Esophagus muscularis mucosa (tissue), 3 donors: ENCODE data around the gene ELOVL2.

Experiments used
- POLR2AphosphoS5 ChIP-seq, 2 donors: sonication (generic); formaldehyde crosslinking; IDR thresholded peaks; one replicate each; pipeline ENCODE4 v1.6.1; 2017; ENCODE audit warnings: antibody characterized with exemption in 2 of 2
- TF ChIP-seq, protein P1 (sequence below), 3 experiments: fragments of 200-600 bp in 2 of 3; fragments of 450-650 bp in 1 of 3; sonication (generic) in 2 of 3; IDR thresholded peaks; one replicate each; pipeline ENCODE4 v1.5.1; 2017 to 2019; ENCODE audit warnings: antibody characterized with exemption in 3 of 3, mild to moderate bottlenecking in 2 of 3, moderate library complexity in 1 of 3

DNA sequence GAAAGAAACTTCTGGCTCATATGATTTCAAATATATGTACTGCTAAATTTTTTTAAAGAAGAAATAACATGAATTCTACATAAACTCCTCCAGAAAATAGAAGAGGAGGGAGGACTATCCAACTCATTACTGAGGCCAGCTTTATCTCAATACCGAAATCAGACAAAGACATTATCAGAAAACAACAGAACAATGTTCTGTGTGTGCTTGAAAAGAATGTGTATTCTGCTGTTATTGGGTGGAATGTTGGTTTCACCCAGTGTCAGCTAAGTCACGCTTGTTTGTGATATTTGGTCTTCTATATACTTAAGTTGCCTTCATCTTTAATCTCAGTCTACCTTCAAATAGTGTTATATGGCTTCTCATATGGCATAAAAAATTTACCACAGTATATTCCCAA, 18.6 kb upstream of the ELOVL2 start:
- TF ChIP-seq POLR2AphosphoS5 (IDR thresholded peaks at IDR 0.05), result no peak
- TF ChIP-seq, protein P1, sequence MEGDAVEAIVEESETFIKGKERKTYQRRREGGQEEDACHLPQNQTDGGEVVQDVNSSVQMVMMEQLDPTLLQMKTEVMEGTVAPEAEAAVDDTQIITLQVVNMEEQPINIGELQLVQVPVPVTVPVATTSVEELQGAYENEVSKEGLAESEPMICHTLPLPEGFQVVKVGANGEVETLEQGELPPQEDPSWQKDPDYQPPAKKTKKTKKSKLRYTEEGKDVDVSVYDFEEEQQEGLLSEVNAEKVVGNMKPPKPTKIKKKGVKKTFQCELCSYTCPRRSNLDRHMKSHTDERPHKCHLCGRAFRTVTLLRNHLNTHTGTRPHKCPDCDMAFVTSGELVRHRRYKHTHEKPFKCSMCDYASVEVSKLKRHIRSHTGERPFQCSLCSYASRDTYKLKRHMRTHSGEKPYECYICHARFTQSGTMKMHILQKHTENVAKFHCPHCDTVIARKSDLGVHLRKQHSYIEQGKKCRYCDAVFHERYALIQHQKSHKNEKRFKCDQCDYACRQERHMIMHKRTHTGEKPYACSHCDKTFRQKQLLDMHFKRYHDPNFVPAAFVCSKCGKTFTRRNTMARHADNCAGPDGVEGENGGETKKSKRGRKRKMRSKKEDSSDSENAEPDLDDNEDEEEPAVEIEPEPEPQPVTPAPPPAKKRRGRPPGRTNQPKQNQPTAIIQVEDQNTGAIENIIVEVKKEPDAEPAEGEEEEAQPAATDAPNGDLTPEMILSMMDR (IDR thresholded peaks at IDR 0.05), result no peak
